ENCODE results near the gene BTNL2.

- TF ChIP-seq, protein P1, sequence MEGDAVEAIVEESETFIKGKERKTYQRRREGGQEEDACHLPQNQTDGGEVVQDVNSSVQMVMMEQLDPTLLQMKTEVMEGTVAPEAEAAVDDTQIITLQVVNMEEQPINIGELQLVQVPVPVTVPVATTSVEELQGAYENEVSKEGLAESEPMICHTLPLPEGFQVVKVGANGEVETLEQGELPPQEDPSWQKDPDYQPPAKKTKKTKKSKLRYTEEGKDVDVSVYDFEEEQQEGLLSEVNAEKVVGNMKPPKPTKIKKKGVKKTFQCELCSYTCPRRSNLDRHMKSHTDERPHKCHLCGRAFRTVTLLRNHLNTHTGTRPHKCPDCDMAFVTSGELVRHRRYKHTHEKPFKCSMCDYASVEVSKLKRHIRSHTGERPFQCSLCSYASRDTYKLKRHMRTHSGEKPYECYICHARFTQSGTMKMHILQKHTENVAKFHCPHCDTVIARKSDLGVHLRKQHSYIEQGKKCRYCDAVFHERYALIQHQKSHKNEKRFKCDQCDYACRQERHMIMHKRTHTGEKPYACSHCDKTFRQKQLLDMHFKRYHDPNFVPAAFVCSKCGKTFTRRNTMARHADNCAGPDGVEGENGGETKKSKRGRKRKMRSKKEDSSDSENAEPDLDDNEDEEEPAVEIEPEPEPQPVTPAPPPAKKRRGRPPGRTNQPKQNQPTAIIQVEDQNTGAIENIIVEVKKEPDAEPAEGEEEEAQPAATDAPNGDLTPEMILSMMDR (IDR thresholded peaks at IDR 0.05; ENCODE audit: low read length): no peak
- TF ChIP-seq EZH2phosphoT487 (IDR thresholded peaks at IDR 0.05; ENCODE audit: low read length): no peak
Observed at GRCh38 chr6:32447932-32448331, 41.0 kb upstream of the BTNL2 start.
